Activated CD4-positive, alpha-beta T cell treated with anti-CD3 and anti-CD28 coated beads, Interleukin-2, amount 10 ng/mL, durations not matched to agents 7 days and 5 days (primary cell): ENCODE measurements around the gene GOLGA5. TPM values are rescaled to one million over a fixed set of nuclear protein-coding genes. Genes with fewer than 3 reads are reported as not detected.
"Not testable (repeated sequence)": the region's sequence is repeated elsewhere in the genome, so short reads cannot be mapped to it uniquely, and the experiment has no call there.

Source experiments
- CTCF ChIA-PET: fragments of 350-600 bp; sonication (Branson Sonifier 250); formaldehyde crosslinking; loops from one replicate; lab custom pipeline; 2021; ENCODE audit warnings: antibody characterized with exemption; lab: Charles Lee
- POLR2A ChIA-PET: fragments of 350-600 bp; sonication (Branson Sonifier 250); formaldehyde crosslinking; loops from one replicate; lab custom pipeline; 2021; ENCODE audit warnings: antibody characterized with exemption; lab: Charles Lee
- DNase-seq: peaks from one replicate; pipeline ENCODE4 v3.0.0-alpha.2; 2020
- H3K27ac Mint-ChIP-seq: one replicate; pipeline ENCODE4 v1.8.0; 2021; ENCODE audit warnings: mild to moderate bottlenecking, moderate library complexity, mixed read lengths
- H3K27me3 Mint-ChIP-seq: one replicate; pipeline ENCODE4 v1.8.0; 2021; ENCODE audit warnings: mixed read lengths
- H3K36me3 Mint-ChIP-seq: one replicate; pipeline ENCODE4 v1.8.0; 2021; ENCODE audit warnings: low read depth, mixed read lengths
- H3K4me1 Mint-ChIP-seq: one replicate; pipeline ENCODE4 v1.8.0; 2021; ENCODE audit warnings: mixed read lengths
- H3K4me3 Mint-ChIP-seq: one replicate; pipeline ENCODE4 v1.8.0; 2021; ENCODE audit warnings: mild to moderate bottlenecking, moderate library complexity, mixed read lengths
- H3K9me3 Mint-ChIP-seq: one replicate; pipeline ENCODE4 v1.8.0; 2021; ENCODE audit warnings: mixed read lengths
- total RNA-seq, 2 experiments: library from RNA; stranded (reverse); gene quantifications; one replicate each; pipeline ENCODE4 v1.2.3, GENCODE V29; 2021

Gene GOLGA5
- total RNA-seq, 2 experiments from 2014 or later, result 20.4 to 23.1 TPM

DNA sequence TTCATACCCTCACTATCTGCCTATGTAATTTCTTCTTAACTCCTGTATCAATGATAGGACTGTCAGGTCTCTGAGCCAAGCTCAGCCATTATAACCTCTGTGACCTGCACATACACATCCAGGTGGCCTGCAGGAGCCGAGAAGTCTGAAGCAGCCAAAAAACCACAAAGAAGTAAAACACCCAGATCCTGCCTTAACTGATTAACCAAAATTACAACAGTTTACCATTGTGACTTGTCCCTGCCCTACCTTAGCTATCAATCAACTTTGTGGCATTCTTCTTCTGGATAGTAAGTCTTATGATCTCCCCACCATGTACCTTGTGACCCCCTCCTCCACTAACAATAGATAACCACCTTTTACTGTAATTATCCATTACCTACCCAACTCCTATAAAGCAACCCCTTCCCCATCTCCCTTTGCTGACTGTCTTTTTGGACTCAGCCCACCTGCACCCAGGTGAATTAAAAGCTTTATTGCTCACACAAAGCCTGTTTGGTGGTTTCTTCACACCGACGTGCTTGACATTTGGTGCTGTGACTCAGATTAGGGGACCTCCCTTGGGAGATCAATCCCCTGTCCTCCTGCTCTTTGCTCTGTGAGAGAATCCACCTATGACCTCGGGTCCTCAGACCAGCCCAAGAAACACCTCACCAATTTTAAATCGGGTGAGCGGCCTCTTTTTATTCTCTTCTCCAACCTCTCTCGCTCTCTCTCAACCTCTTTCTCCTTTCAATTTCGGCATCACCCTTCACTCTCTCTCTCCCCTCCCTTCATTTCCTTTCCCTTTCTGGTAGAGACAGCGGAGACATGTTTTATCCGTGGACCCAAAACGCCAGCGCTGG lies 34.2 kb upstream of the GOLGA5 start:
- Mint-ChIP-seq H3K4me3 (peak overlapping the region; percentile 6), H3K4me1 (peaks cover 28% of the 10 kb centered on the region), H3K27ac (peak overlapping the region; percentile 75), H3K9me3 (peaks cover 5% of the 10 kb centered on the region), H3K27me3 (peaks cover 10% of the 10 kb centered on the region), H3K36me3 (peaks cover 6% of the 10 kb centered on the region)
- DNase-seq, result peak; percentile 22
- CTCF ChIA-PET, result no interaction called here
- POLR2A ChIA-PET, result no interaction called here

DNA sequence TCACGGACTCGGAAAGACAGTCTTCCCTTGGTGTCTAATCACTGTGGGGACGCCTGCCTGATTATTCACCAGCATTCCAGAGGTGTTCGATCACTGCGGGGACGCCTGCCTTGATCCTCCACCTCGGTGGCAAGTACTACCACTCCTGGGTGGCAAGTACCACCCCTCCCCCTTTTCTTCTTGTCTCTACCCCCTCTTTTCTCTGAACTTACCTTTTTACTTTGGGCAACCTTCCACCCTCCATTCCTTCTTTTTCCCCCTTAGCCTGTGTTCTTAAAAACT lies 33.6 kb upstream of the GOLGA5 start:
- H3K27ac Mint-ChIP-seq, result peak overlapping the region; percentile 75
- POLR2A ChIA-PET, result no interaction called here
- H3K9me3 Mint-ChIP-seq, result peaks cover 5% of the 10 kb centered on the region
- H3K4me1 Mint-ChIP-seq, result peaks cover 28% of the 10 kb centered on the region
- CTCF ChIA-PET, result no interaction called here
- H3K4me3 Mint-ChIP-seq, result no peak overlapping the region
- no peak for DNase-seq
- peaks cover 10% of the 10 kb centered on the region for H3K27me3 Mint-ChIP-seq
- H3K36me3 Mint-ChIP-seq, result peaks cover 6% of the 10 kb centered on the region

DNA sequence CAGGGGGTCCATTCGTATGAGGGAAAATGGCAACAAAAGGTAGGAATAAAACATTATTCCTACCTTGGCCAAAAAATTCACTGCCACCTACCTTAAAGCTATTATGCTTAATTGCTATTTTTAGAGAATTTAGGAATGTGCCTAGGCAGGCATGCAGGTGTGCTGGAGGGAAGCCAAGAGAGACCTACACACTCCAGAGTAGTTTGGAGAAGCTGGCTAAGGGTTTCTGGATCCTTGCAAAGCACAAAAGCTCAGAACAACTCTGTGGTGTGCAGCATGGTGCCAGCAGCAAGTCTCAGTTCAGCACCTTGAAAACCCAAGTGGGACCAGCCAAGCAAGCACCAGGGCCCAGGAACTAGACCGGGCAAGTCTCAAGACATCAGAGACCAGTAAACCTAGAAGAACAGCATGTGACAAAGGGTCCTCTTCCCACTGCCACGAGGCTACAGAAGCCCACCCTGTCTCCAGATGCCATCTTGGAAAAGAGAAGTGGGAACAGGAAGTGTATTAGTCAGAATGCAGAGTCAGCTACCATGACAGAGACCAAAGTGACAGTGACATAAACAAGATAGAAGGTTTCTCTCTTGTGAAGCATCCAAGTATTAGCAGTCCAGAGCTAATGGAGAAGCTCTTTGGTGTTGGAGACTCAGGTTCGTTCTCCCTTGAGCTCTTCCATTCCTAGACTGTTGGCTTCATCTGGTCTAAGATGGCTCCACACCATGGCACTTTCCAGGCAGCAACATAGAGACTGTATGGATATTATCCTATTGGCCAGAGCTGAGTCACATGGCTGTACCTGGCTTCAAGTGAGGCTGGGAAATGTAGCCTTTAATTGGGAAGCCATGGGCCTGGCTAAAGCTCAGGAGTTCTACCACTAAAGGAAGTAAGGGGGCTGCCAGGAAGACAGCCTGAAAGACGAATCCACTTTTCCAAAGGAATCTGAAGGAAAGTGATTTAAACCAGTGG lies 30.2 kb upstream of the GOLGA5 start:
- peaks cover 16% of the 10 kb centered on the region for H3K27me3 Mint-ChIP-seq
- DNase-seq, H3K36me3 Mint-ChIP-seq, H3K27ac Mint-ChIP-seq, H3K9me3 Mint-ChIP-seq, POLR2A ChIA-PET, H3K4me3 Mint-ChIP-seq: not testable (repeated sequence)
- CTCF ChIA-PET, result interaction anchor here (0.7 to 1.6 kb wide), 4 partner anchors 13 to 1253 kb away, joined by 3 read pairs; no protein-coding TSS in a partner anchor
- H3K4me1 Mint-ChIP-seq, result peaks cover 33% of the 10 kb centered on the region

DNA sequence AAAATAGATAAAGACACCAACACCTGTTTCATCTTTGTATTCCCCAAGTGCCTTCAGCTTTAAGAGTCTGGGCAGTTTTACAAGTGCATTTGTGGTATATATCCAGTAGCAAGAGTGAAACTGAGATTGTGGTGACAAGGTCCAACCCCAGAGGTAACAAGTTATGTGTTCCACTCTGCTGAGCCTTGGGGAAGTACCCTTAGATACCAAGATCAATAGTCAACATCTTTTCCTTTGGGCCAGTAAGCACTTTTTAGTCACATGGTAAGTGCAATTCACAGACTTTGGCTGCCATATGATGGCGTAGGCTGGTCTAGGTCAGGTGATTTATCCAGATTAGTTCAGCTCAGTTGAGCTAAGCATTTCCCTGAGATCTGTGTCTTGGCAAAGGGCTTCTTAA lies 25.9 kb upstream of the GOLGA5 start:
- POLR2A ChIA-PET, H3K27ac Mint-ChIP-seq, H3K27me3 Mint-ChIP-seq, H3K4me3 Mint-ChIP-seq, DNase-seq, H3K36me3 Mint-ChIP-seq, H3K9me3 Mint-ChIP-seq: not testable (repeated sequence)
- H3K4me1 Mint-ChIP-seq, result peaks cover 18% of the 10 kb centered on the region
- CTCF ChIA-PET, result interaction anchor here (0.6 to 0.9 kb wide), 3 partner anchors 17 to 296 kb away, joined by 3 to 4 read pairs (median 3); no protein-coding TSS in a partner anchor

DNA sequence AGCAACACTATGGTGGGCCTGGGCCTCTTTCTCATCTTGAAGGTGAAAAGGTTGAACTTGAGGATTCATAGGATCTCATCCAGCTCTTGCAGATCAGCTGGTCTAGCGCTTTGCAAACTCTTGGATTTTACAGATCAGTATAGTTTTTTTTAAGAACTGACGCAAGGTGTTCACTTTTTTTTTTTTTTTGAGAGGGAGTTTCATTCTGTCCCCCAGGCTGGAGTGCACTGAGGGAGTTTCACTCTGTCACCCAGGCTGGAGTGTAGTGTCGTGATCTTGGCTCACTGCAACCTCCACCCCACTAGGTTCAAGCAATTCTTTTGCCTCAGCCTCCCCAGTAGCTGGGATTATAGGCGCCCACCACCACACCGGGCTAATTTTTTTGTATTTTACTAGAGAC lies 25.3 kb upstream of the GOLGA5 start:
- POLR2A ChIA-PET, result no interaction called here
- peak overlapping the region; percentile 31 for H3K27ac Mint-ChIP-seq
- CTCF ChIA-PET, result no interaction called here
- no peak overlapping the region for H3K4me3 Mint-ChIP-seq
- no peak for DNase-seq
- no peaks in the 10 kb centered on the region for H3K9me3 Mint-ChIP-seq
- peaks cover 20% of the 10 kb centered on the region for H3K4me1 Mint-ChIP-seq
- peaks cover 8% of the 10 kb centered on the region for H3K27me3 Mint-ChIP-seq
- no peaks in the 10 kb centered on the region for H3K36me3 Mint-ChIP-seq

DNA sequence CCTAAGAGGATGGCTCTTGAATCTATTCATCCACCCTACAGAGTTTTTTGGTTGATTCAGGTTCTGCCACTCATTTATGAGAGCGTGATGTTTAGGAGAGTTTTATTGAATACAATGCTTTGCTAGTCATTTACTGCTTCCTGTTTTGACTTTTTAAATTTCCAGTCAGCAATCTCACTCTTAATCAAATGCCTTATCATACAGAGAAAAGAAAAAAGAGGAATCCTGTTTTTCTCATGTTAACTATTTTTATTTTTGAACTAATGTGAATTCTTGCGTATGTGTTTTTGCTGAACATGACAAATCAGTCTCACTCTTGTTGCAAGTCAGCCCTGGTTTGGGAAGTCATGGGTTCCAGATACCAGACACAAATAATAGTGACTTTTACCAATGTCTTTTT lies 23.6 kb upstream of the GOLGA5 start:
- peaks cover 34% of the 10 kb centered on the region for H3K4me1 Mint-ChIP-seq
- peaks cover 8% of the 10 kb centered on the region for H3K27me3 Mint-ChIP-seq
- H3K36me3 Mint-ChIP-seq, result no peaks in the 10 kb centered on the region
- CTCF ChIA-PET, result interaction anchor here (1.0 kb wide), 1 partner anchor 10 kb away, joined by 5 read pairs; no protein-coding TSS in a partner anchor
- peaks cover 2% of the 10 kb centered on the region for H3K9me3 Mint-ChIP-seq
- no peak overlapping the region for H3K4me3 Mint-ChIP-seq
- POLR2A ChIA-PET, result no interaction called here
- H3K27ac Mint-ChIP-seq, result no peak overlapping the region
- DNase-seq, result no peak

DNA sequence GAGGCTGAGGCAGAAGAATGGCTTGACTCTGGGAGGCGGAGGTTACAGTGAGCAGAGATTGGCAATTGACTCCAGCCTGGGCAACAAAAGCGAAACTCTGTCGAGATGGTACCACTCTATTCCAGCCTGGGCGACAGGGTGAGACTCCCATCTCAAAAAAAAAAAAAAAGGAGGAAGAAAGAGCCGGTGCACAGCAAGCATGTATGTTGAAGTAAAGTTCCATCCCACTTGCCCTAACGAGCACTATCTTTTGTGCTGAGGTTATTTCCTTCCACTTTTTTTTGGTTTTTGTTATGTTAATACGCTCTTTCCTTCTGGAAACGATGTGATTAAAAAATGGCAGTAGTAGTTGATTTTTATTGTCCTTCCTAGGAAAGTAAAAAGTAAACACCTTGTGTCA lies 19.5 kb upstream of the GOLGA5 start:
- no peak overlapping the region for H3K4me3 Mint-ChIP-seq
- POLR2A ChIA-PET, result interaction anchor here (0.6 kb wide), 1 partner anchor 555 kb away, joined by 5 read pairs; no protein-coding TSS in a partner anchor

DNA sequence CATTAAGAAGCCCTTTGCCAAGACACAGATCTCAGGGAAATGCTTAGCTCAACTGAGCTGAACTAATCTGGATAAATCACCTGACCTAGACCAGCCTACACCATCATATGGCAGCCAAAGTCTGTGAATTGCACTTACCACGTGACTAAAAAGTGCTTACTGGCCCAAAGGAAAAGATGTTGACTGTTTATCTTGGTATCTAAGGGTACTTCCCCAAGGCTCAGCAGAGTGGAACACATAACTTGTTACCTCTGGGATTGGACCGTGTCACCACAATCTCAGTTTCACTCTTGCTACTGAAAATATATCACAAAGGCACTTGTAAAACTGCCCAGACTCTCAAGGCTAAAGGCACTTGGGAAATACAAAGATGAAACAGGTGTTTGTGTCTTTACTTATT lies 18.8 kb upstream of the GOLGA5 start:
- DNase-seq, result peak; percentile 43
- POLR2A ChIA-PET, result not testable (repeated sequence)
- CTCF ChIA-PET, result interaction anchor here (0.6 kb wide), 2 partner anchors 101 to 130 kb away, joined by 3 to 4 read pairs; no protein-coding TSS in a partner anchor

More for the DNA sequence above, 19.5 kb upstream of the GOLGA5 start:
- Mint-ChIP-seq H3K36me3 (no peaks in the 10 kb centered on the region), H3K9me3 (peaks cover 2% of the 10 kb centered on the region), H3K27ac (no peak overlapping the region), H3K4me1 (peaks cover 29% of the 10 kb centered on the region), H3K27me3 (peaks cover 7% of the 10 kb centered on the region)
- CTCF ChIA-PET, result no interaction called here
- no peak for DNase-seq

DNA sequence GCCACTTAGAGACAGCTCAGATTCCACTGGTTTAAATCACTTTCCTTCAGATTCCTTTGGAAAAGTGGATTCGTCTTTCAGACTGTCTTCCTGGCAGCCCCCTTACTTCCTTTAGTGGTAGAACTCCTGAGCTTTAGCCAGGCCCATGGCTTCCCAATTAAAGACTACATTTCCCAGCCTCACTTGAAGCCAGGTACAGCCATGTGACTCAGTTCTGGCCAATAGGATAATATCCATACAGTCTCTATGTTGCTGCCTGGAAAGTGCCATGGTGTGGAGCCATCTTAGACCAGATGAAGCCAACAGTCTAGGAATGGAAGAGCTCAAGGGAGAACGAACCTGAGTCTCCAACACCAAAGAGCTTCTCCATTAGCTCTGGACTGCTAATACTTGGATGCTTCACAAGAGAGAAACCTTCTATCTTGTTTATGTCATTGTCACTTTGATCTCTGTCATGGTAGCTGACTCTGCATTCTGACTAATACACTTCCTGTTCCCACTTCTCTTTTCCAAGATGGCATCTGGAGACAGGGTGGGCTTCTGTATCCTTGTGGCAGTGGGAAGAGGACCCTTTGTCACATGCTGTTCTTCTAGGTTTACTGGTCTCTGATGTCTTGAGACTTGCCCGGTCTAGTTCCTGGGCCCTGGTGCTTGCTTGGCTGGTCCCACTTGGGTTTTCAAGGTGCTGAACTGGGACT lies 15.1 kb upstream of the GOLGA5 start:
- CTCF ChIA-PET, result interaction anchor here (1.1 kb wide), 1 partner anchor 61 kb away, joined by 3 read pairs; no protein-coding TSS in a partner anchor

More for the DNA sequence above, 18.8 kb upstream of the GOLGA5 start:
- not testable (repeated sequence) for H3K36me3 Mint-ChIP-seq, H3K27ac Mint-ChIP-seq, H3K4me3 Mint-ChIP-seq, H3K27me3 Mint-ChIP-seq, H3K9me3 Mint-ChIP-seq
- peaks cover 31% of the 10 kb centered on the region for H3K4me1 Mint-ChIP-seq

DNA sequence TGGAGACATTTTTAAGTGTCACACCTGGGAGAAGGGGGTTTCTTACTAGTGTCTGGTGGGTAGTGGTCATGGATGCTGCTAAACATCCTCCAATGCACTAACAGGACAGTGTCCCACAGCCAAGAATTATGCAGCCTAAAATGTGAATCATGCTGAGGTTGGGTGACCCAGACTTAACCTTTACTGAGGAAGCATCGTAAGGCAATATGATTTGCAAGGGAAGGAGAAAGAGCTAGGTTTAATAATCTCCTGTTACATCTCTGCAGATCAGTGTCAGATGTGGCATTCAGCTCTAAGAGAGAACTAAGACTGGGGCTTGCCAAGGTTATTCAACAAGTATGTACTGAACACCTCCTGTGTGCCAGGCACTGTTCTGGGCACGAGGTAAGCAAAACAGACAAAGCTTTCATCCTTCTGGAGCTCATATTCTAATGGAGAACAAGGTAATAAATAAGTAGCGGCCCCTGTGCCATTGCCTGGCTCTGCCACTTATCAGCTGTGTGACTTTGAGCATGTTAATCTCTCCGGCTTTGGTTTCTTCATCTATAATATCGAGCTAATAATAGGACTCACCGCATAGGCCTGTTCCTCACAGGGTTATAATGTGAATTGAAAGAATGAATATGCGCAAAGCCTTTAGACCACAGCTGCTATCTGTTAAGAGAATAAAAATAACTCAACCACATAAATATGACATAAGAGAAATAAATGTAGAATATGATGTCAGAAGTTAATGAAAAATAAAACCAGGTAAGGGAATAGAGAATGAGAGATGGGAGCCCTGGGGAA lies 13.5 kb upstream of the GOLGA5 start:
- H3K9me3 Mint-ChIP-seq, result no peaks in the 10 kb centered on the region
- DNase-seq, result no peak
- H3K27me3 Mint-ChIP-seq, result peaks cover 5% of the 10 kb centered on the region
- no peaks in the 10 kb centered on the region for H3K36me3 Mint-ChIP-seq
- H3K4me1 Mint-ChIP-seq, result peaks cover 20% of the 10 kb centered on the region
- no peak overlapping the region for H3K27ac Mint-ChIP-seq
- CTCF ChIA-PET, result interaction anchor here (0.7 to 1.3 kb wide), 5 partner anchors 10 to 94 kb away, joined by 3 to 6 read pairs (median 4); no protein-coding TSS in a partner anchor
- no peak overlapping the region for H3K4me3 Mint-ChIP-seq
- POLR2A ChIA-PET, result no interaction called here

More for the DNA sequence above, 15.1 kb upstream of the GOLGA5 start:
- H3K36me3 Mint-ChIP-seq, H3K9me3 Mint-ChIP-seq, DNase-seq, H3K4me3 Mint-ChIP-seq, H3K27ac Mint-ChIP-seq, H3K27me3 Mint-ChIP-seq: not testable (repeated sequence)
- POLR2A ChIA-PET, result interaction anchor here (0.7 kb wide), 1 partner anchor 80 kb away, joined by 4 read pairs; no protein-coding TSS in a partner anchor
- peaks cover 31% of the 10 kb centered on the region for H3K4me1 Mint-ChIP-seq

DNA sequence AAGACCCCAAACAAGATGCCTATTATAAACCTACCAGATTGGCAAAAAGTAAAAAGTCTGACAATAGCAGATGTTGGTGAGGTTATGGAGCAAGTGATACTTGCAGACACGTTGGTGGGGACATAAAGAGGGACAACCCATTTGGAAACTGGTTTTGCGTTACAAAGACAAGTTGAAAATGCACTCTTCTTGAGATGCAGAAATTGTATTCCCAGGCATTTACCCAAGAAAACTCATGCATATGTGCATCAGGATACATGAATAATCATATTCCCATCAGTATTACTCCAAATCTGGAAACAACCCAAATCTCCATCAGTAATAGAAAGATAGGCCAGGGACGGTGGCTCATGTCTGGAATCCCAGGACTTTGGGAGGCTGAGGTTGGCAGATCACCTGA lies 12.8 kb upstream of the GOLGA5 start:
- H3K4me3 Mint-ChIP-seq, result no peak overlapping the region
- no peak for DNase-seq
- ChIA-PET POLR2A (no interaction called here), CTCF (interaction anchor here (1.1 to 1.2 kb wide), 2 partner anchors 11 to 32 kb away, joined by 5 to 6 read pairs; no protein-coding TSS in a partner anchor)
- H3K27me3 Mint-ChIP-seq, result peaks cover 3% of the 10 kb centered on the region
- H3K4me1 Mint-ChIP-seq, result peaks cover 25% of the 10 kb centered on the region
- no peaks in the 10 kb centered on the region for H3K9me3 Mint-ChIP-seq
- no peak overlapping the region for H3K27ac Mint-ChIP-seq
- no peaks in the 10 kb centered on the region for H3K36me3 Mint-ChIP-seq
